GM21737 (cell line): Measurements from ENCODE around the gene PTPRJ.
"Not testable (repeated sequence)": the region's sequence is repeated elsewhere in the genome, so short reads cannot be mapped to it uniquely, and the experiment has no call there.

Source experiments
- ATAC-seq: cut with Tn5 transposase; IDR thresholded peaks from one replicate; pipeline ENCODE4 v1.9.1; 2021; ENCODE audit warnings: mild to moderate bottlenecking, moderate library complexity; ENCODE audit not compliant: unreplicated experiment

PTPRJ gene

DNA sequence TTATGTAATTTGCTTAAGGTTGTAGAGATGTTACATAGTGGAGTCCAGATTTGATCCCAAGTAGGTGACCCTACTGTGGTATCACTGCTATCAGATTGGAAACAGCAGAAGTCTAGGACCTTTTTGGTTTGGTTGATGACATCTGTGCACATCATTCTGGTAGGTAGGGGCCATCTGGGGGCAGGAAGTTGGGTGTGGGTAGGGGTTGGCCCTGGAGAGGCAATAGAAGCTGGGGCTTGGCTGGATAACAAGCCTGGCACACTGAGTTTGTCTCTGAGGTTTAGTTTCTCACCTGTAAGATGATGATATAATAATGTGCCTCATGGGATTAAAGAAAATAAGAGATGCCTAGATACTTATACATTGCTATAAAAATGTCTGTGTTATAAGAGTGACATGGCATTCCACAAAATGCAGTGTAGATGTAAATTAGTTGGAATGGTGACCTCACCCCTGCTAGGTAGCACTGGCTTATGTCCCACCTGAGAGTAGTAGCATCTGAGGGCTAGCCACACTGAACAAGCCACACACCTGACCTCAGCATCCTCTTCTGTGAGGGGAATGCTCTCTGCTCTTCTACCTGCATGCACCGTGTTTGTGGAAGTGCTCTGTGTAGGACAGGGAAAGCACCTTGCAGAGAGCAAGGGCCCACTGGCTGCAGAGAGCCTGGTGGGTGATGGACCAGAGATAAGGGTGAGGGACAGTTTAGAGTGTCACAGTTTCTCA lies 36.9 kb downstream of the PTPRJ start:
- ATAC-seq: no peak

DNA sequence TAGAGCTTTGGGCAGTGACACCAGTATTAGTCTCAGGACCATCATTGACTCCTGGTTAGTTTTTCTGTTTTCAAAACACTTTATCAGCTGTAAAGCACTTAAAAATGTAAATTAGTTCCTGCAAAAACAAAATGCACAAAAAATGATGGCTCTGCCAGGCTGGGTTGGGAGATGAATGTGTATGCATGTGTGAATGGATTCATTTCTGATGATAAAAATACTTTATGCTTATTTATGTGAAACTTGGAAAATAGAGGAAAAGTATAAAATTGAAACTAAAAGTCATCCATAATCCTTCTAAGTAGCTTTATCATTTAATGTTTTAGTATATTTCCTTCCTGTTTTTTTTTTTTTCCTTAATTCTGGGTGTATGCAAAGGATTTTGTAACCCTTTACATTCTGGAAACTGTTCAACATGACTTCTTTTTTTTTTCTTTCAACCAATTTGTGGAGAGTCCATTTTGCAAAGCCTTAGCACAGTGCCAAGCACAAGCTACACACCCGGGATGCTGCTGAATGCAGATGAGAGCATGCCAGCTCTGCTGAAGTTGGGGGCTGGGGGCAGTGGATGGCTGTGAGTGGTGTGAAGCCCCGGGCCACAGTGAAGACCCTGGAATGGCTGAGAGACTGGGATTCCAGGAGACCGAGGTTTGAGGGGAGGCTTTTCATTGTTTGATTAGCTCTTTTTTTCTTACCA lies 37.6 kb downstream of the PTPRJ start:
- ATAC-seq: no peak

DNA sequence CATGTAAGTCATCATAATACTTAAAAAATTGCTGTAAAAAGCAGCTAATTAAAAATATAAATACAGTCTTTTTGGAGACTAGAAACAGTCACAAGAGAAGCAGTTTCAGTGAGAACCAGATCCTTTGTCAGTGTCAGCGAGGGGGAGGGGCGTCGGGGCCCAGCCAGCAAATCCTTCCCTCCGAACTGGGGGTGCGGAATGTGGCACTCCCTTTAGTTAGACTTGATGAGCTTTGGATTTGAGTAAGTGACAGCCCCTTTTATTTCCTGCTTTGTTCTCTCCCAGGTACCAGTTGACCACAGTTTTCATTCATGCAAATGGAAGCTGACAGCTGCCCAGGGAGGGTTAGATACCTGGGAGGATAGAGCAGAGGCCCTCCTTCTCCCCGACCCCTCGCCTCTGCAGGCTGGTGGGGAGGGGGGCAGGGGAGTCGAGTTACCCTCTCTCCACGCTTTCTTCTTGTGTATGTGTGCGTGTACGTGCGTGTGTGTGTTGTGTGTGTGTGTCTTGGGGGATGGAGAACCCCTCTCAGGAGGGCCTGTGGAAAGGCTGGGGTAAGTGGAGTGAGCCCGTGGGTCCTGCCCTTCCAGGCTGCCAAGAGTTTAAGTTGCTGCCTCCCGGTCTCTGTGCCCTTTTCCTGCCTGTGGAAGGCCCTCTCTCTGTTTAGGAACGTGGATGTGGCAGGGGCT lies 38.3 kb downstream of the PTPRJ start:
- ATAC-seq: no peak

DNA sequence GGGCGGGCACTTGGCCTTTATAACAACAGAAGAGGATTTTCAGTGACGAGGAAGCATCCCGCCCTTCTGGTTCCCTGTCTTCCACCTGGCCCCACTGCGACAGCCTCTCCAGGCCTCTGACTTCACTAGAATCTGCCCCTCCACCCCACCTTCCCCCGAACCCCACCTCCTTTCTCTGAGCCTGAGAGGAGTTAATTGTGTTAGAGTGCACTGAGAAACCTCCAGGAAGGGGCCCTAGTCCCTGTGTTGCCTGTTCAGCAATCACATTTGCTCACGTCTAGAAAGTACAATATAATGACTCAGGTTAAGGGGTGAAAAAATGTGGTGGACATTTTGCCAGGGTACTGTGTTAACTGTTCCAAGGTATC lies 38.8 kb downstream of the PTPRJ start:
- no peak for ATAC-seq

DNA sequence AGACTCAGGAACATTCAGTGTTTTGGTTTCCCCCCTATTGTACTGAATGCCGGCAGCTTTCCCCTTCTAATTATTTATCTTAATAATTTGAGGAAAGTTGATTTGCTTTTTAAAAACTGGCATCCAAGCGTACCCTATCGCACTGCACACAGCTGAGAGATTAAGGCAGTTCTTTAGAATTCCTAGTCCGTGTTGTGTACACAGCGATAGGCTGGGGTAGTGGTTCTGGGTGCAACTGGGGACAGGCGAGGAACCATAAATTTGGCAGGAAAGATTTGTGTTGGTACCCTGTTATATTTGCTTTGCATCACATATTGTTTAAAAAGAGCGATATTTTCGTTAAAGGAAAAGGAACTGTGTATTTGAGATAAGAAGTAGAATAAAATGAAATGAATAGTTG lies 39.2 kb downstream of the PTPRJ start:
- no peak for ATAC-seq

DNA sequence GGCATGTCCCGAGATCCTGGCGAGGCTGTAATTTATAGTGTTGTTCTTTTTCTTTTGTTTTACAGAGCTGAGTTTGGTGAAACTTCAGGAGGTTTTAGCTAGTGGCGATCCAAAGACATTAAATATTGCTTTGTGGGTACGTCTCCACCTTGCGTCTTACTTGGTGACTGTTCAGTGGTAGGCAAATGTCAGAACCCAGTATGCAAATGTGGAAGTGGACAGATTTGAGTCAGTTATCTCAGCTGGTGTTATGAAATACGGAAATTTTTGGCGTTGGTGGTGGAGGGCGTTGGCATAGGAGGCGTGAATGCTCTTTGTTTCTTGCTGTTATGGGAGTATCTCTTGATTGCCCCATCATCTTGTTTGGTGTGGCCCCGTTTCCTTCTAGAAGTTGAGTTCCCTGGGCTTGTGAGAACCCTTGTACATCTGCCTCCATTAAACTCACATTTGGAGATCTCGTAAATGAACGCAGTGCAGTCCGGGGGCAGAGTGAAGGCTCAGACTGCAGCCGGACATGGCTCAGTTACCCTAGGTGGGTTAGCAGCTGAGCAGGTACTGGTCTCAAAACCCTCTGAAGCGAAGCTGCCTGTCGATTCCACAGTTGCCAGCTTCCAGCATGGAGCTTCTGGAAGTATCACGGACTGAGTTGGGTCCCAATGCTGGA lies 39.9 kb downstream of the PTPRJ start:
- peak; percentile 60 for ATAC-seq

DNA sequence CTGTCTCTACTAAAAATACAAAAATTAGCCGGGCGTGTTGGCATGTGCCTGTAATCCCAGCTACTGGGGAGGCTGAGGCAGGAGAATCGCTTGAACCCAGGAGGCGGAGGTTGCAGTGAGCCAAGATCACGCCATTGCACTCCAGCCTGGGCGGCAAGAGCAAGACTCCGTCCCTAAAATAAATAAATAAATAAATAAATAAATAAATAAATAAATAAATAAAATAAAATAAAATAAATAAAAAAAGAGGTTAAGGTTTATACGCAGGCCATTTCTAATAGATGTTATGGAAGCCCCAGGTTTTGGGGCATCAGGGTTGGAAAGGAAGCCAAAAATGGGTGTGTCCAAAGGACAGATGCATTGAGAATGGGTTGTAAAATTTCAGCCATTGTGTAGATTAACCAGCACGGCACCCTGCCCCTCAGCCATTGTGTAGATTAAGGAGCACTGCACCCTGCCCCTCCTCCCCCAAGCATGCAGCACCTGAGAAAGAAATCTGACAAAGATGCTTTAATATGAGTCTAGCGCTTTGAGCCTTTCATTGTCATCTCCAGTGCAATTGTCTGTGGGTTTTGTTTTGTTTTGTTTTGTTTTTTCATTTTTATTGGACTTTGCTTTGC lies 41.0 kb downstream of the PTPRJ start:
- ATAC-seq: not testable (repeated sequence)

DNA sequence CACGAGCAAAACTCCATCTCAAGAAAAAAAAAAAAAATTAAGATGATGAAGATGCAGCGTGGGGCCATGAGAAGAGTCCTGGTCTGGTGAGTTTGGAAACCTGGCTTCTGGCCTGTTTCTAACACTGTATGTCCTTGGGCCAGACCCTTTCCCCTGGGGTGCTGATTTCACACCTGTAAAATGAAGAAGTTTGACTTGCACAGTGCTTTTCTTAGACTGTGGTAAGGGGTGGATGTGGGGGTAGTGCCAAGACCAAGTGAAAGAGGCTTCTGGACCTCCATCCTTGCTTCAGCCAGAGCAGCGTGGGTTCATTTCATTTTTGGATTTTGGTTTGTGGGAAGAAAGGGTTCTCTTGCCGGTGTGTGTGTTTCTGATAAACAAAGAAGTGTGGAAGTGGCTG lies 42.1 kb downstream of the PTPRJ start:
- no peak for ATAC-seq

DNA sequence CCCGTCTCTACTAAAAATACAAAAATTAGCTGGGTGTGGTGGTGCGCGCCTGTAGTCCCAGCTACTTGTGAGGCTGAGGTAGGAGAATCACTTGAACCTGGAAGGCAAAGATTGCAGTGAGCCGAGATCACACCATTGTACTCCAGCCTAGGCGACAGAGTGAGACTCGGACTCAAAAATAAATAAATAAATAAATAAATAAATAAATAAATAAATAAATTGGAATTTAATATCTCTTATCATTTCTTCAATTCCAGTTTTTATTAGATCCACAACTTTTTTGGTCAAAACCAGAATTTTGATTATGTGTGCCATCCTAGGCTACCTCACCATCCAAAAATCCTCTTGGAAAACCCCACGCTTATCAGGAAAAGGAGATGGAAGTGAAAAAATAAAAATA lies 43.2 kb downstream of the PTPRJ start:
- ATAC-seq: not testable (repeated sequence)

DNA sequence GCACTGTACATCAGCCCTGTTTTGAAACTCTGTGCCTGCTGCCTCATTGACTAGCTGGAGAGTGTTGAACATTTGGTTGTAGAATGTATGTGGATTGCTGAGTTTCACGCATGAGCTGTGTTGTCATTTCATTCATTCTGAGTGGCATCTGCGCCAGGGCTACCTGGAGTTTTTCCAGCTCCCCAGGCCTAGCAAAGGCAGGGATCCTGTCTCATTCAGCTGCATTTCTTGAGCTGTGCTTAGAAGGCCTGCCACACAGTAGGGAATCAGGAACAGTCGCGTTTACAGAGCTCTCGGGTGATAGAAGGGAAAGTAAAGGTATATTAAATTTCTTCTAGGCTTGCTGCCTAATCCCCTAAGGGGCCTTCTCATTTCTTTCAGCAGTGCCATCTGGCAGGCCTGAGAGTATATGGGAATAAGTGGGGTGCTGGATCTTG lies 44.3 kb downstream of the PTPRJ start:
- ATAC-seq: no peak

DNA sequence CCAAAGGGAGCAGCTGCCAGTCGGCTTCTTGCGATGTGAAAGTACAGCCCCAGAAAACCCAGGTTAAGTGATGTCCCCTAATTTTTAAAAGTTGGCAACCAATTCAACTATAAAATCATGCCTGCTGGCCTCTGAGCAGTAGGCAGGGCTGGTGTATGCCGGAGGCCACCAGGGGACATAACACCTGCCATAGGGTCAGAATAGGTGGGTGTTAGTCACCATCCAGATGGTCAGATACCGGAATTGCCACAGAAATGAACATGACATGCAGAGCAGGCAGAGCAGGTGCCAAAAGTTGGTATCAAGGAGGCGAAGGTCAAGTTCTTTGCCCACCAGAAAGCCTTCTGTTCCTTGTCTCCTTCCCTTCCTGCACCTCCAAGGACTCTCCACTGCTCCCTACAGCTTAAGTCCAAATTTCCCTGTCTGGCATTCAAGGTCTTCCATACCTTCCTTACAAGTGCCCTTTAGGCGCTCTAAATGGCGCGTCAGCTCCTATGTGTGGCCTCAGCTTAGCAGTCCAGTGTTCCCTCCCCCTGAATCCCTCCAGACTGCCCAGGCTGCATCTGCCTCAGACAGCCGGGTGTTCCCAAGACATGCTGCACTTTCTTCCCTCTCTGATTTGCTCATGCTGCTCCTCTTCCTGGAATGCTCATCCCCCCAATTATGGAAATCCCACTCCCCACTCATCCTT lies 45.1 kb downstream of the PTPRJ start:
- ATAC-seq: no peak

DNA sequence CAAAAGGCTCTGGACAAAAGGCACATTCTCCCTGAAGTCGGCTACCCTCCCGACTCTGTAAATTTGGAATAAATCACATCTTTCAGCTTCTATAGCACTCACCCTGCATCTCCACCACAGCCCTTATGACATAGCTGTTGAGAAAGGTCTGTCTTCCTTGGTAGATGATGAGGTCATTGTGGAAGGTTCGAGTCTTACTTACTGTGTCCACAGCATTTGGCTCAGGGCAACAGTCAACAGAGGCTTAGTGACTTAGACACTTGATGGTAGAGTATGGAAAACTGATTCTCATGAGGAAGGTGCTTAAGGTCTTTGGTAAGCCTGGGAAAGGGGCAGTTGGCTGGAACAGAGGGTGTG lies 45.6 kb downstream of the PTPRJ start:
- ATAC-seq: no peak

DNA sequence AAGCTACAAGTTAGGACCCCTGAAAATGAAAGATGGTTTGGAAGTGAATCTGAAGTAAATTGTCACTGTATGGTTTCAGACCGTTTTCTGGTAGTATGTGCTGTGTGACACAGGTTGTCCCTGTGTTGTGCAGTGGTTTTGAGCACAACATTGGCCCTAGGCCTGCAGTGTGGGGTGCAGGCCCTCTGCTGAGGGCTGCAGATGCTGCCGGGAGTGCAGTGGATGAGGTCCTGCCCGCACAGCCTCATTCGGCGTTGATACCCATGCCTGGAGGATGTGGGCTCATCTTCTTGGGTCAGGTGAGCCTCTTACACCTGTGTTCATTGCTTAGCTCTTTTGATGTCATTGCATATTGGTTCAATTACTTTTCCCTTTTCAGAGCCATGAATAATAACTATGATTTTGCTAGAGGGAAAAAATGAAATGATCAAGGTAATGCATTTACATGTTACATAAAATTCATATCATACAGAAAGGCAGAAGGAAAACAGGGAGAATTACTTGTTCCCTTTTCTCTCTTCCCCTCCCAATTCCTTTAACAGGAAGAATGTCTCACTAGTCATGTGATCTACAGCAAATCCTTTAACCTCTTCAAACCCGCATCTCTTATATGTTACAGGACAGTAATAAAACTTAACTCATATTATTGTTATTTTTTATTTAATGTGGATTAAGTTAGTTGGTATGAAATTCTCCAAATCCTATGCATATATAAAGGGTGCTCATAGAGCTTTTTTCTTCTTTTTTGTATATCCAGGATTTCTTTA lies 48.7 kb downstream of the PTPRJ start:
- ATAC-seq: no peak

DNA sequence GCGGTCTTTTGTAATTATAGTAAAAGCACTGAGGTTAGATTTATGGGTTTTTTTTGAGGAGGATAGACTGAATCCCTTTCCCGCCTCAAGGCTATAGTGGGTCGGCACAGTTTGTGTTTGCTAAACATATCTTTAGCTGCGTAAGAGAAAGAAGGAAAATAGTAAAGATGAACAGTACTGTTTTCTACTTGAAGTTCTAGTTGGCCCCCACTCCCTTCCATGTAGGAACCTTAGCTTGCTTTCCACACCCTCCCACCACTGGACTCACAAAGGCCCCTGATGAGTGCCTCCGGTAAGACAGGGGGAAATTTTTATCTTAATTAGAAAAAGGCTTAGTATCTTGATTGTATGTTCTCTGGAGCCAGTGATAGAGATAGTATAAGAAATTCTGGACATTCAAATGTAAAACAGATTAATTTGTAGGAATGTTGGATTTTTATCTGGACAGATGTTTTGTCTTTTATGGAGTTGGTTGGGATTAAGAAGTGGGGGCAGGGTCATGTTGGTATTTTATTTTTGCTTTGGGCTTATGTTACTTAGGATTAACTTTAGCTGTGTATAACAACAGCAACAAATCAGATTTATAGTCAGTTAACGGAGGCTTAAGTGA lies 49.4 kb downstream of the PTPRJ start:
- no peak for ATAC-seq

DNA sequence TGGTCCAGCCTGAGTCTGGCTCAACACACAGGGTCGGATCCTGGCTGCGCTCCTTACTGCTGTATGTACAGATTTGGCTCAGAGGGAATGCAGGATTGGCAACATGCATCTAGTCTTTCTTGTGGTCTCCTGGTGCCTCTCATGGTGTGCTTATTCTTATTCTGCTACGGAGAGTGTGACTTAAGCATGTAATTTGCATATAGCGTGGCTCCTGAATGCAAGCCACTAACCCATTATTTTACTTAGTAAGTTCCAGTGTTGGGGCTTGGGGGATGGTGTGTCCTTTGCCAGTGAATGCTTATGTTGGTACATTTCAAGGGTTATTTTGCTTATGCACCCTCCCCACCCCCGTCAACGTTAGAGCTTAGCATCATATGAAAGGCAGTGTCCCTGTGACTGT lies 51.2 kb downstream of the PTPRJ start:
- no peak for ATAC-seq

DNA sequence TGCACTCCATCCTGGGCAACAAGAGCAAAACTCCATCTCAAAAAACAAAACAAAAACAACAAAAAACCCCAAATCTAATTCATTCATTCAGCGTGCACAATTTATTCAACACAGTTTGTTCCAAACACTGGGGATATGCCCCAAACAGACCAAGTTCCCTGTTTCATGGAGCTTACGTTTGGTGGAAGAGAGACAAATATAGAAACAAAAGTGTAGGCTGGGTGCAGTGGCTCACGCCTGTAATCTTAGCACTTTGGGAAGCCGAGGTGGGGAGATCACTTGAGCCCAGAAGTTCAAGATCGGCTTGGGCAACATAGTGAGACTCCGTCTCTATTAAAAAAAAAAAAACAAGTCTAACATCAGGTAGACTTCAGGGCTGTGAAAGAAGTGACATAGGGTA lies 52.4 kb downstream of the PTPRJ start:
- ATAC-seq: no peak

DNA sequence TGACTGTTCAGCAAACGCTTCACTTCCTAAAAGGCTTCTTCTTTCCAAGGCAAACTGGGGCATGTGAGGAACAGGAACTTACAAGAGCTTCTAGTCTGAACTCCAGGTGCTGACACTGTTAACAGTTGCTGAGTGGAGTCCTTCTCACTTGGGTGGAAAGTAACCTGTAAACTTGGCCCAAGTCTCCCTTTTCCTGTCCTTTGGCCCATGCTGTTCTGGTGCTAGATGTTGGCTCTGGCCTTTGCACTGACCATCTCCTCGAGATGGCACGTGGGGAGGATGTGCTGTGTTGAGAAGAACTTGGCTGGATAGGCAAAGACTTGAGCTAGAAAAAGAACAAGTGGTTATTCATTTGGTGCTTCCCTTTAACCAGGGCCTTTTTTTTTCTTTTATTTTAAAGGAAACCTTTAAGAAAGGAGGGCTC lies 53.6 kb downstream of the PTPRJ start:
- no peak for ATAC-seq

DNA sequence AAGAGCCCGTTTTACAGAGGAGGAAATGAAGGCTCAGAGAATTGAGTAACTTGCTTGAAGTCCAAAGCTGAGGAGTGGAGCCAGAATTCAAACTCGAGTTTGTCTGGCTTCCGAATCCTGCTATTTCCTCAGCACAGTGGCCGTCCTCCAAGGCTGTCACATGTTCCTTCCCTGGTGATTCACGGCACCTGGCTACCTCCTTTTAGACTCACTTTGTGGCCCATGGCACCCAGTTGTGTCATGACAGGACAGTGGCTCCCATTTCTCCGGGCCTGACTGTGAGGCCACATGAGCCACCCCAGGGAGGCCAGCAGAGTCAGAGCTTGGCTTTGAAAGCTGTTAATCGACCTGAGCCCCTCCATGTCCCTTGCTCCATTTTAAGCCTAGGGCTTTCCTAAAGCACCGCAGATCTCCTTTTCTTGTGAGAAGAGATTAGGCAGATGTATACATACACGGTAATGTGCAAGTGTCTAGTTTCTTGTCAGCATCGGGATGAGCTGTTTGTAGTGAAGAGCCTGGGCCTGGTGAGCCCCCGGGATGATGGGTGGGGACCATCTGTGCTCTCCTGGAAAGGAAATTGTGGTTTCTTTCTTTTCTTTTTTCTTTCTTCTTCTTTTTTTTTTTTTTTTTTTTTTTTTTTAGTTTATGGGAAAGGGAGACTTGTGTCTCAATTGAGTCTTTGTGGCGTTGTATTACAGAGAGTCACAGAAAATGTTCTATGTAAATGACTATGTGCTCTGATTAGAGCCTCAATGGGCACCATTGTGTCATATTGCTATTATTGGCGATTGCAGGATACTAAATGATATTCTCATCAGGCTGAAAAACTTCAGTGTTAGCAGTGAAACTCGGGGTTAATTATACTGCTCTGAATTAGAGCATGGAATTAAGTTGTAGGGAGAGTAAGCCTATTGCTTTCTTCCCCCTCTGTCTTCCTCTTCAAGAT lies 54.8 kb downstream of the PTPRJ start:
- no peak for ATAC-seq
